ENCODE measurements around the gene ATP6V0B.

The ATP6V0B gene

DNA sequence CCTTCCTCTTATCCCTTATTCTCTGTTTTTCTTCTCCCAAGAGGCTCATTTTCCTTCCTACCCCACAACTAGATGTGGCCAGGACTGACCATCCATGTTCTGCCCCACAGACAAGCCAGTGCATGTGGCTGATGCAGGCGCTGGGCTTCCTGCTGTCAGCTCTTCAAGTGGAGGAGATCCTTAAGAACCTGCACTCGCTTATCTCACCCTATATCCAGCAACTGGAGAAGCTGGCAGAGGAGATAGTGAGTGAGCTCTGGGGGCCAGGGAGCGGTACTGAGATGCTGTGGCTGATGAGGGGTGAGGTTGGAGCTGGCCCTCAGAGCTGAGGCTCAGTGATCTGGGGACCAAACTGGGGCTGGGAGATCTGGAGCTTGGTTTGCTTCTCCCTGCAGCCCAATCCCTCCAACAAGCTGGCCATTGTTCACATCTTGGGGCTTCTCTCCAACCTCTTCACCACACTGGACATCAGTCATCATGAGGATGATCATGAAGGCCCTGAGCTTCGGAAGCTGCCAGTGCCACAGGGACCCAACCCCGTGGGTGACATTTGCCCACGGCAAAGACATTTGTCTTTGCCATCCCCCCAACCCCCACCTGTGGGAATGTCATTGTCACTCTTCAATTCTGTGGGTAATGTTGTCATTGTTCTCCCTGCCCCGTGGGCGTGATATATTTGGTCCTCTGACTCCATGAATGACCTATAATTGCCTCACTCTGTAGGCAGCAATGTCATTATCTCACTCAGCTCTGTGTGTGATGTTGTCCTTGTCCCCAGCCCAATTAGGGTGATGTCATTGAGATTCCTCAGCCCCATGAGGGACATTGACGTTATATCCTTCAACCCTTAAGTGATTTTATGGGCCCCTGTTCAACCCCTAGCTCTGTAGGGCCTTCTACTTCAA lies 16.2 kb upstream of the ATP6V0B start:
- POLR2A ChIA-PET: no interaction called here

DNA sequence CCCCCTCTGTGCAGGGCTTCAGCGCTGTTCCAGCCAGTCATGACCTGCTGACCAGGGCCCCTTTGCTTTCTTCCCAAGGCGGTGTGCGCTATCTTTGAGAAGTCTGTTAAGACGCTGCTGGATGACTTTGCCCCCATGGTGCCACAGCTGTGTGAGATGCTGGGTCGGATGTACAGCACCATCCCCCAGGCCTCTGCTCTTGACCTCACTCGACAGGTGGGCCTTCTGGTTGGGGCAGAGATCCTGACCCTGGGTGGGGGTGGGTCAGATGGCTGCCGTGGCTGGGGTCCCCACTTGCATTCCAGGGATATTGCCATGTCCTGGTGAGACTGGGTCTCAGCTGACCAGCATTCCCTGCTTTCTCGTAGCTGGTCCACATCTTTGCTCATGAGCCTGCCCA lies 14.0 kb upstream of the ATP6V0B start:
- ChIA-PET POLR2A (no interaction called here), CTCF (no interaction called here)
- DNase-seq (ENCODE audit: extremely low spot score): no peak
- TF ChIP-seq, protein P1, sequence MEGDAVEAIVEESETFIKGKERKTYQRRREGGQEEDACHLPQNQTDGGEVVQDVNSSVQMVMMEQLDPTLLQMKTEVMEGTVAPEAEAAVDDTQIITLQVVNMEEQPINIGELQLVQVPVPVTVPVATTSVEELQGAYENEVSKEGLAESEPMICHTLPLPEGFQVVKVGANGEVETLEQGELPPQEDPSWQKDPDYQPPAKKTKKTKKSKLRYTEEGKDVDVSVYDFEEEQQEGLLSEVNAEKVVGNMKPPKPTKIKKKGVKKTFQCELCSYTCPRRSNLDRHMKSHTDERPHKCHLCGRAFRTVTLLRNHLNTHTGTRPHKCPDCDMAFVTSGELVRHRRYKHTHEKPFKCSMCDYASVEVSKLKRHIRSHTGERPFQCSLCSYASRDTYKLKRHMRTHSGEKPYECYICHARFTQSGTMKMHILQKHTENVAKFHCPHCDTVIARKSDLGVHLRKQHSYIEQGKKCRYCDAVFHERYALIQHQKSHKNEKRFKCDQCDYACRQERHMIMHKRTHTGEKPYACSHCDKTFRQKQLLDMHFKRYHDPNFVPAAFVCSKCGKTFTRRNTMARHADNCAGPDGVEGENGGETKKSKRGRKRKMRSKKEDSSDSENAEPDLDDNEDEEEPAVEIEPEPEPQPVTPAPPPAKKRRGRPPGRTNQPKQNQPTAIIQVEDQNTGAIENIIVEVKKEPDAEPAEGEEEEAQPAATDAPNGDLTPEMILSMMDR (IDR thresholded peaks at IDR 0.05; ENCODE audit: control extremely low read depth, extremely low read depth, low read depth, missing control alignments): no peak

More for the DNA sequence above, 16.2 kb upstream of the ATP6V0B start:
- TF ChIP-seq, protein P1 (IDR thresholded peaks at IDR 0.05; ENCODE audit: control extremely low read depth, extremely low read depth, low read depth, missing control alignments): no peak
- DNase-seq (ENCODE audit: extremely low spot score): no peak
- CTCF ChIA-PET: interaction anchor here (0.8 to 5.4 kb wide), 3 partner anchors 10 to 24 kb away, joined by 3 to 33 read pairs (median 3); partner anchors contain the start of genes ARTN and IPO13

DNA sequence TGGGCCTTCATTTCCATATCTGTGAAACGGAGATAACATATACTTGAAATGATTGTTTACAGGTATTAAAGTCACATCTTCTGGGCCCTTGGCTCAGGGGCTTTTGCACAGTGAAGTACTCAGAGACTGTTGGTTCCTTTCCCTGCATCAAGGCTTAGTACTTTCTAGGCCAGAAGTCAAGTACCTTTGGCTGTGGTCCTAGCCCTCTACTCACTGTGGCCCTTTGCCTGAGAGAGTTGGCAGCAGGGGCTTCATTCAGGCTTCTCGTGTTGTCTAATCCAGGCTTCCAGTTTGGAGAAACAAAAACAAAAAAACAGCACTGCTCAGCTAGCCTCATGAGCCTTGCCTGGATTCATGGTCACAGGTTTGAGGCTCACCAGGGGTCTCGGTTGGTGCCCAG lies 13.1 kb upstream of the ATP6V0B start:
- CTCF ChIA-PET: no interaction called here
- POLR2A ChIA-PET: no interaction called here

DNA sequence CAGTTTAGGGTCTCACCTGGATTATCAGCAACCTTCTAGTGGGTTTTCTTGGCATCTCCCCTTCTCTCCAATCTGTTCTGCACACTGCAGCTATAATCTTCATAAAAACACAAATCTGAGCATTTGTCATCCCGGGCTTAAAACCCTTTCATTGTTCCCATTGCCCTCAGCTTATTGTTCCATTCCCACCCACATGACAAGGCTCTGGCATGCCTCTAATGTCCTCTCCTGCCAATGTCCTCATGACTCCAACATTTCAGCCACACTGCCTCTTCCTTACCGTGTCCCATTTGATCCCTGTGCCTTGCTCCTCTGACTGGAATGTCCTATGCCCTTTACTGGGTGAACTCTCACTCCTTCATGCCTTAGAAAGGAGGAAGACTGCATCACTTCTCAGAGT lies 12.4 kb upstream of the ATP6V0B start:
- DNase-seq (ENCODE audit: extremely low spot score): no peak
- ChIA-PET POLR2A (no interaction called here), CTCF (no interaction called here)
- TF ChIP-seq, protein P1 (IDR thresholded peaks at IDR 0.05; ENCODE audit: control extremely low read depth, extremely low read depth, low read depth, missing control alignments): no peak

More for the DNA sequence above, 13.1 kb upstream of the ATP6V0B start:
- TF ChIP-seq, protein P1 (IDR thresholded peaks at IDR 0.05; ENCODE audit: control extremely low read depth, extremely low read depth, low read depth, missing control alignments): no peak
- DNase-seq (ENCODE audit: extremely low spot score): no peak

DNA sequence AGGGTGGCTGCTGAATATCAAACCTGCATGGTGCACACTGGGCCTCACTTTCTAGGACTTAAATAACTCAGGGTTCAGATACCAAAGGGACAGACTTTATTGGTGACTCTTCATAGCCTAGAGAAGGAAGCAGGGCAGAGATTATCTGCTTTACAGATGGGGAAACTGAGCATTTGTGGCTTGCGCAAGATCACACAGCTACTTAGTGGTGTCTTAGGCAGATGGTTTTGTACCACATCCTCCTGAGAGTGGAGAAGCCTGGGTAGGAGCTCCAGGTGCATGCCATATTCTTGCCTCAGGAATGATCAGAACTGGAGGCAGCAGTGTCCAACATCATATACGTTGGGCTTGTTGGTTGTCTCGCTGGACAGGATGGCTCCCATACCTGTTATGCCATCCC lies 11.8 kb upstream of the ATP6V0B start:
- ChIA-PET POLR2A (no interaction called here), CTCF (interaction anchor here (1.9 to 2.2 kb wide), 2 partner anchors 9 to 17 kb away, joined by 10 to 12 read pairs; partner anchors contain the start of gene IPO13)
- TF ChIP-seq, protein P1 (IDR thresholded peaks at IDR 0.05; ENCODE audit: control extremely low read depth, extremely low read depth, low read depth, missing control alignments): no peak
- no peak for DNase-seq (ENCODE audit: extremely low spot score)

DNA sequence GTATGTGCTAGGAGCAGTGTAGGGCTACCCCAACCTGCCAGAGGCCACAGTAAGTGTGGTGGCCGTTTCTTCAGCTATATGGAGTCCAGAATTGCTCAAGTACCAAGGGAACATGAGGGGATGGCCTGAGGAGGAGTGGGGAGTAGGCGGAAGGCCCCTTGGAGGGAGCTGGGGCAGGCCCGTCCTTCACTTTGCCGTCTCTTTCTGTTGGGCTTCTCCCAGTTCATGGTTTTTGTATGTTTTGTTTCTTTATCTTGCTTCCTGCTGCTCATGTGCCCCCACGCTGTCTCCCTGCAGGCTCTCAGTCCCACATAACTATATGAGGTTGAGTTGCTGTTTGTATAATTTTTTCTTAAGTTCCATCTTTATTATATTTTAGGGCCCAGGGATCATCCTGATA lies 10.9 kb upstream of the ATP6V0B start:
- POLR2A ChIA-PET: interaction anchor here (0.8 kb wide), 1 partner anchor 14 kb away, joined by 4 read pairs; no protein-coding TSS in a partner anchor
- CTCF ChIA-PET: interaction anchor here (1.0 to 2.2 kb wide), 4 partner anchors 9 to 17 kb away, joined by 3 to 12 read pairs (median 7); partner anchors contain the start of gene IPO13
- no peak for DNase-seq (ENCODE audit: extremely low spot score)
- TF ChIP-seq, protein P1 (IDR thresholded peaks at IDR 0.05; ENCODE audit: control extremely low read depth, extremely low read depth, low read depth, missing control alignments): no peak
